NCI-H345 treated with DMSO at 0.1 percent for 48 hours (cell line): Measurements from ENCODE around the gene PPP1CA.

Experiments
- DNase-seq: peaks from one replicate; lab custom pipeline; 2025; ENCODE audit not compliant: unreplicated experiment; lab: John Stamatoyannopoulos, UW

The PPP1CA gene

DNA sequence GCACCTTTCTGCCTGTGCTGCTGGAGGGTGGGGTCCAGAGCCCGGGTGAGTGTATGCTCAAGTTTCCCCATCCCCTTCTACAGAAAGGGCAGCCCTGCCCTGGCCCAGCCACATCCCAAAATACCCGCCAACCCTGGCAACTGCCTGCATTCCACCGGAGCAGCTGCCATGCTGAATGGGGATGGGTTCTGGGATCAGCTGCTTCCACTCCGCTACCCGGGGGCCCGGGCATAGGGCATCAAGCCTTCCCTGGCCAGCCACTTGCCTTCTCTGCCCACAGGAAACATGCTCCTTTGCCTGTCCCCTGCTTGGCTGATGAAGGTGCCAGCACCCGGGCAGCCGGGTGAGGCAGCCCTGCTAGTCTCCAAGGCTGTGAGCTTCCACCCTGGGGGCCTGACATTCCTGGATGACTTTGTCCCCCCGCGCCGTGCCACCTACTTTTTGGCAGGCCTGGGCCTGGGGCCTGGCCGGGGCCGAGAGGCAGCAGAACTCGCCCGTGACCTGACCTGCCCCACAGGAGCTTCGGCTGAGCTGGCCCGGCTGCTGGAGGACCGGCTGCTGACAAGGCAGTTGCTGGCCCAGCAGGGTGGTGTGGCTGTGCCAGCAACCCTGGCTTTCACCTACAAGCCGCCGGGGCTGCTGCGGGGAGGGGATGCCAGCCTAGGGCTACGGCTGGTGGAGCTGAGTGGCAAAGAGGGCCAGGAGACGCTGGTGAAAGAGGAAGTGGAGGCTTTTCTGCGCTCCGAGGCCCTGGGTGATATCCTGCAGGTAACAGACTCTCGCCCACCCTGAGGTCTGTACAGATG, 17.0 kb upstream of the PPP1CA start:
- DNase-seq = peak; percentile 36

DNA sequence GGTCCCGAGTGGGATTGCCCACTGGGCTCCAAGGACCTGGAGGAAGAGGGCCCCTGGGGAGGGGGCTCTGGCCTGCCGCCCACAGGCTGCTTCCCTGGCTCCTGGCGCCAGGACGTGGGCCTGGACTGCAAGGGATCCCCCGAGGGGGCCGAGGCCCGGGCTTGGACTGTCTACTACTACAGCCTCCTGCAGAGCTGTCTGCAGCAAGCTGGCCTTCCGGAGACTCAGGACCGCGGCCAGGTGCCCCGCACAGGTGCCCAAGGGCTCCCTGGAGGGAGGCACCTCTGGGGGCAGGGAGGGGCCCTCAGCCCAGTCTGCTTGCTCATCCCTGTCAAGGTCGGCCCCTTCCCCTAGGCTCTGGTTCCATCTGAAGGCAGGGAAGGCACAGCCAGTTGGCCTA, 15.8 kb upstream of the PPP1CA start:
- DNase-seq = no peak

DNA sequence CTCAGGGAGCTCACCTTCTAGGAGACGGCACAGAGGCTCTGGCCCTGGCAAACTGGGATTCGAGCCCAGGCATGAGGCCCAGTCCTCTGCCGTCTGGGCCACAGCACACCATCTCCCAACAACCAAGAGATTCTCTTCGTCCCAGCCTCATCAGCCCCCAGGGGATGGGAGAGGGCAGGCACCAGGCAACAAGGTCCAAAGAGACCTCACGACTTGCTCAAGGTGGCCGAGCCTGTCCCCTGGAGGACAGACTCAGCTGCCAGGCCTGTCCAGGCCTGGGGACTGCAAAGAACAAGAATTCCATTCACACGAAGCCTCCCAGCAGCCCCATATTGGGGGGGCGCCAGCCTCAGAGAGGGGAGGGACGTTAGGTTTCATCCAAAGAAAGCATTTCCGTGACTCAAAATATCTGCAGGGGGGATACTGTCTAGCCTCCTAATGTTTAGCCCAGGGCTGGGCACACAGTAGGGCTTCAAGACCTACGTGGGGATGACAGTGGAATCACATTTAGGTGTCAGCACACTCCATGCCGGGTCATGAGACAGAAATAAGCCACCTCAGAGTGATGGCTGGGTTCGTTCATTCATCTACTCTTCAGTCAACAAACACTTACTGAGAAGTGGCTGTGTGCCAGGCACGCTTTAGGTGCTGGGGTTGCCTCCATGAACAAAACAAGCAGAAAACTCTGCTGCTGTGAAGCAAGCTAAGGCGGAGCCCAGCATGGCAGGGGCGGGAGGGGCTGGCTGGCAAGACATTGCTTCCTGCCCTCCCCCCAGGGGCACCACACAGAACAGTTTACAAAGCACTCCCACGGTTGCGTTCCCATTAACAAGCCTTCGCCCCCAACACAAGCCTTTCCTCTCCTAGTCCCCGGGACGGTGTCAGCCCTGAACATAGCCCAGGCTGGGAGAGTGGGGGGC, 15.0 kb upstream of the PPP1CA start:
- peak; percentile 71 for DNase-seq

GRCh38 chr11:67415501-67416304, 14.0 kb upstream of the PPP1CA start, which contains the start of gene CARNS1:
CARNS1 (plus strand) TSS chr11:67415678; CDS start chr11:67416200, 522 bp downstream.
- no peak for DNase-seq

DNA sequence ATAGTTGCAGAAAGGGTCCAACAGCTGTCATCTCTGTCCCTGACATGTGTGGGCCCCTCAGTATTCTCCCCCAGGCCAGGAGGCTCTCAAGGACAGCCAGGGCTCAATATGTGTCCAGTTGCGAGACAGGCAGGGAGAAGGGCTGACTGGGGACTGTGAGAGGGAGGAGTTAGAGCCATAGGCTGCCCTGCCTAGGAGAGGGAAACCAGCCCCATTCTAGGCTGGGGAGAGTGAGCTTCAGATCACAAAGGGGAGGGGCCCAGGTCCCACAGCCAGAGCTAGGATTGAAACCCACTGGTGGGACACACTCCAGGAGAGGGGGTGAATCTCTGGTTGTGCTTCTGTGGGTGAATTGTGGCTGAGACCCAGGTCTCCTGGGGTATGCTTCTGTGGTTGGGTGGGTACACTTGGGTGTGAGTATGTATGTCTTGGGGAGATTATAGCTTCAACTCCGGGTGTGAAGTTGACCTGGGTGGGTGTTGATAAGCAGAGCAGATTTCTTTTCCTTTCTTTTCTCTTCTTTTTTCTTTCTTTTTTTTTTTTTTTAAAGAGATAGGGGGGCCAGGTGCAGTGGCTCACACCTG, 11.7 kb upstream of the PPP1CA start:
- no peak for DNase-seq

- no peak for DNase-seq
These were observed 11.0 kb upstream of the PPP1CA start for GRCh38 chr11:67412495-67413179.

GRCh38 chr11:67411785-67412152, 10.1 kb upstream of the PPP1CA start:
- no peak for DNase-seq

DNA sequence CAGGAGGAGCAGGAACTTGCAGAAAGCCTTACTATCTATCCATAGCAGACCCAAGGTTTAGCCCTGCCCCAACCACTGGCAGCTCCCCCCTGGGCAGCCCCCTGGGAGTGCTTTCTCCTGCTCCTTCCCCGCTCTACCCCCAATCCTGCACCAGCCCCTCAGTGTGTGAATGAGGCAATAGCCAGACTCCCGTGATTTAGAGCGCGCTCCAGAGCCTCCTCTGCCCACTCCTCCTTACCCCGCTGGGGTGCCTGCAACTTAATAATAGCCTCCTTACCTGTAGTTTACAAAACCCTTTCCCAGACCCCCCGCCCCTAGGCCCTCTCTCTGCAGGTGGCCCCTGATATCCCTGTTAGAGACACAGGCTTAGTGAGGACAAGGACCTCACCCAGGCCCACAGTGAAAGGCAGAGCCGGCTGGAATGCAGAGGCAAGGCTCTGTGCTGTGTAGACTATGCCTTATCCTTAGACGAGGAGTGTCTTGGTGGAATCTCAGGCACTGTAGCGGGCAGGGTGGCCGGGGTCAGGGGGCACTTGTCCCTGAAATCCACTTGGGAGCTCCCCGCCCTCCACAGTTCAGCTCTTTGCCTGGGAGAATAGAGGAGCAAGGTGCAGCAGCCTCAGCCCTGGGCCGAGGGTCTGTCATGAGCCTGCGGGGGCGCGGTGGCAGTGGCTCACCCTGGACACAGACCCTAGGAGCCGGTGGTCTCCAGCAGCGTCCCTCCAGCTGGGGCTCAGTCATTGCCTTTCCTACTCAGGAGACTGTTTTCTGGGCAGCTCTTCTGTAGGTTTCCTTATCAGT, 9.5 kb upstream of the PPP1CA start:
- no peak for DNase-seq

GRCh38 chr11:67410369-67410831, 8.7 kb upstream of the PPP1CA start:
- DNase-seq = no peak

DNA sequence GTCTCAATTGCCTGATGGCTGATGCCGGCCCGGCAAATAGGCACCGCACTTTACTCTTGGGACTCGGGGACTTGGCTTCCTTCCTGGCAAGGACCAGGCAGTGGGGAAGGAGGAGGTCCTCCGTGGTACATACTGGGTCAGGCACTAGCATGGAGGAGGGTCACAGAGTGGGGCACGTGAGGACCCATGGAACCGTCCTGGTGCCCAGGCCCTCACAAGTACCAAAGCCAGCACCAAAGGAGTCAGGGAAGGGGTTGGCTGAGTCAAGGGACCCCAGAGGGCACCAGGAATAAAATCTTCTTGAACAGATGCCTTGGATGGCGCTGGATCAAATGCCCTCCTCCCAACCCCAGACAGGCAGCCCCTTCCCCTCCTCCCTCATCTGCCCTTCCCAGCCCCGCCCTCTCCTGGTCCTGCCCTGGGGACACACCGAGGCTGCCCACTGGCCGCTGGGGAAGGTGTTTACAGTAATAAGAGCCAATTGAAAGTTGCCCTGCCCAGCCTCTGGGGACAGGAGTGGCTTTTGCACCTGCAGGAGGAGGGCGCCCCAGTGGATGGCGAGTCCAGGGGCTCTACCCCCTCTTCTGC, 8.2 kb upstream of the PPP1CA start:
- DNase-seq = no peak

- no peak for DNase-seq
These were observed 7.6 kb upstream of the PPP1CA start for GRCh38 chr11:67409261-67409666.

- no peak for DNase-seq
These were observed 7.0 kb upstream of the PPP1CA start for GRCh38 chr11:67408437-67409200.

- DNase-seq = no peak
These were observed 6.1 kb upstream of the PPP1CA start for GRCh38 chr11:67407688-67408163.

DNA sequence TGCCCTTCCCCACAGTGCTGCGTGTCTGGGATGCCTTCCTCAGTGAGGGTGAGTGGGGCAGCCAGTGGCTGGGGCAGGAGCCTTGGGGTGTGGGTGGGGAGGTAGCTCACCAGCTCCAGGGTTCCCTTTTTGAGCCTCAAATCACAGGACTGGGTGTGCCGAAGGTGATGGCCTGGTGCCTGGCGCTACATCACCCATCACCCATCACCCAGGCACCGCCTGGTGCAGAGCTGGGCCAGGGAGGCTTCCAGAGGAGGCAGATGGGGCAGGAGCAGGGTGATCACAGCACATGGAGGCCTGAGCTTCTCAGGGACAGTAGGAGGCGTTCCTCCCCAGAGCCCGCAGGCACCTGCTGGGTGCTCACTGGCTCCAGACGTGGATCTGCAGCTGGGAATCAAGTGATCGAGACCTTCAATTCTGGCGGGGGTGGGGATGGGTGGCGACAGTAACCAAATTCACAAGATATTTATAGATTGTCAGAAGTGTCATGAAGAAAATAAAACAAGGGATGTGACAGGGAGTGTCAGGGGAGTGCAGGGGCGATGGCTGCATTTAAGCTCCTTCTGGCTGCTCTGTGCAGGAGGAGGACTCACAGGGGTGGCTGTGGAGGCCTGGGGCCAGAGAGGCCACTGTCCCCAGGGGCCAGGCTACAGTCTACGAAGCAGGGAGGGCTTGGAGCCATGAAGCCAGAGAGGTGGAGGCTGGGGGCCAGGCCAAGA, 5.5 kb upstream of the PPP1CA start:
- no peak for DNase-seq

DNA sequence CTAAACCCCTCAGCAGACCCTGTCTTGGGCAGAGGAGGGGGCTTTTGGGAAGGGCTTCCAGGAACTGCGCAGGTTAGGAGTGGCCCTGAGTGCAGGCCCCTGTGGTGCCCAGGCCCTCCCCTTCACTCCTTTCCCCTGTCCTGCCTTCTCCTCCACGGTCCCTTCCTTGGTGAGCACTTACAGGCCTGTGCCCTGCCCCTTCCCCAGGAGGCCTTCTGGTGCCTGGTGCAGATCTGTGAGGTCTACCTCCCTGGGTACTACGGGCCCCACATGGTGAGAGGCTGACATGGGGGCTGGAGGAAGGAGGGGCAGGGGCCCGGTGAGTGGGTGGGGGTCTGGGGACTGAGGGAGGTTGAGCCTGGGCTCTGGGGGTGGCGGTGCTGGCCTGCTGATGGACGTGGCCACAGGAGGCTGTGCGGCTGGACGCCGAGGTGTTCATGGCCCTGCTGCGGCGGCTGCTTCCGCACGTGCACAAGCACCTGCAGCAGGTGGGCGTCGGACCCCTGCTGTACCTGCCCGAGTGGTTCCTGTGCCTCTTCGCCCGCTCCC, 4.8 kb upstream of the PPP1CA start:
- DNase-seq = no peak

- DNase-seq = no peak
These were observed 4.2 kb upstream of the PPP1CA start for GRCh38 chr11:67405688-67406339.

DNA sequence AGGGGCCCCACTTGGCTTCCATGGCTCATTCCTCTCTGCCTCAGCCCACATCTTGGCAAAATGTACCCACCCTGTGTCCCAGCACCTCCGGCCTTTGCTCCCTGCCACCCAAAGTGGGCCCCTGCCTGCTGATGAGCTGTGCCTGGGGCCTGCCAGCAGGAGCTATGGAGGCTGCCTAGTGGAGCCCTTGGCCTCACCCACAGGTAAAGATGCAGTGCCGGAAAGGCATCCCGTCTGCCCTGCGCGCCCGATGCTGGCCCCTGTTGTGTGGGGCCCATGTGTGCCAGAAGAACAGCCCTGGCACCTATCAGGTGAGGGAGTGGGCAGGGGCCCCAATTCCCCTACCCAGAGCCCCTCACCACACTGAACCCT, 3.5 kb upstream of the PPP1CA start:
- DNase-seq = no peak
